ENCODE data around the gene TMED1.

TMED1 gene

DNA sequence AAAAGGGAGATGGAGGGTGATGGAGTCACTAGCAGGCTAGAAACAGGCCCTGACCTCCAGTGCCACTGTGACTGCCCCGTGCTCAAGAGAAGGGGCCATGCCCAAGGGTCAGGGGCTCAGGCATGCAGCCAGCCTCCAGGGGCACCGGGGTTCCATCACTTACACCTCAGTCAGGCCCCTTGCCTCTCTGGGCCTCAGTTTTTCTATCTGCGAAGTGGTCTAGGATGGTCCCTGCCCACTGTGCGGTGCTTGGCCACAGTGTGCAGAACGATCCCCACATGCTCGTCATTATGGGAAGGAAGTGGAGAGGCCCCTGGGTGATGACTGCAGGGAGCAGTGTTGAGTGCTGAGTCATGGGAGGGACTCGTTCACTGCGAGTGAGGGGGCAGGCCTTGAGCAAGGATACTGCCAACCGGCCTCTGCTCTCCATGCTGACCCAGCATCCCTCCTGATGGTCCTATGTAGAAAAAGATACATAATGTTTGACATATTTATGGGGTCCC, 23.1 kb downstream of the TMED1 start:
- Histone ChIP-seq H3K4me3 (ENCODE audit: low read depth, low read length, poor library complexity, severe bottlenecking) (no peak overlapping the region), H3K27me3 (ENCODE audit: insufficient read depth, low read length) (no peaks in the 10 kb centered on the region), H3F3A (ENCODE audit: insufficient read depth, low read length) (no peaks in the 10 kb centered on the region), H3K27ac (ENCODE audit: low read depth, low read length, poor library complexity, severe bottlenecking) (no peak overlapping the region), H4K20me1 (ENCODE audit: insufficient read depth, low read length) (no peaks in the 10 kb centered on the region), H3K4me1 (ENCODE audit: insufficient read depth, low read length, severe bottlenecking) (no peaks in the 10 kb centered on the region), H2AFZ (ENCODE audit: low read length) (no peak overlapping the region), H3K9ac (ENCODE audit: low read length) (no peak overlapping the region), H3K9me3 (ENCODE audit: low read length) (no peaks in the 10 kb centered on the region), H3K79me2 (ENCODE audit: insufficient read depth, low read length) (no peaks in the 10 kb centered on the region), H3K36me3 (ENCODE audit: insufficient read depth, low read length) (peaks cover 37% of the 10 kb centered on the region; the same call in 1 of the 2 replicates), H3K9me2 (ENCODE audit: low read depth, low read length) (no peaks in the 10 kb centered on the region), H3K4me2 (ENCODE audit: low read length) (no peak overlapping the region)
- TF ChIP-seq, protein P1, sequence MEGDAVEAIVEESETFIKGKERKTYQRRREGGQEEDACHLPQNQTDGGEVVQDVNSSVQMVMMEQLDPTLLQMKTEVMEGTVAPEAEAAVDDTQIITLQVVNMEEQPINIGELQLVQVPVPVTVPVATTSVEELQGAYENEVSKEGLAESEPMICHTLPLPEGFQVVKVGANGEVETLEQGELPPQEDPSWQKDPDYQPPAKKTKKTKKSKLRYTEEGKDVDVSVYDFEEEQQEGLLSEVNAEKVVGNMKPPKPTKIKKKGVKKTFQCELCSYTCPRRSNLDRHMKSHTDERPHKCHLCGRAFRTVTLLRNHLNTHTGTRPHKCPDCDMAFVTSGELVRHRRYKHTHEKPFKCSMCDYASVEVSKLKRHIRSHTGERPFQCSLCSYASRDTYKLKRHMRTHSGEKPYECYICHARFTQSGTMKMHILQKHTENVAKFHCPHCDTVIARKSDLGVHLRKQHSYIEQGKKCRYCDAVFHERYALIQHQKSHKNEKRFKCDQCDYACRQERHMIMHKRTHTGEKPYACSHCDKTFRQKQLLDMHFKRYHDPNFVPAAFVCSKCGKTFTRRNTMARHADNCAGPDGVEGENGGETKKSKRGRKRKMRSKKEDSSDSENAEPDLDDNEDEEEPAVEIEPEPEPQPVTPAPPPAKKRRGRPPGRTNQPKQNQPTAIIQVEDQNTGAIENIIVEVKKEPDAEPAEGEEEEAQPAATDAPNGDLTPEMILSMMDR (IDR thresholded peaks at IDR 0.05; ENCODE audit: low read length) = no peak
- no peak for TF ChIP-seq EZH2 (IDR thresholded peaks at IDR 0.05; ENCODE audit: borderline replicate concordance, low read length)

DNA sequence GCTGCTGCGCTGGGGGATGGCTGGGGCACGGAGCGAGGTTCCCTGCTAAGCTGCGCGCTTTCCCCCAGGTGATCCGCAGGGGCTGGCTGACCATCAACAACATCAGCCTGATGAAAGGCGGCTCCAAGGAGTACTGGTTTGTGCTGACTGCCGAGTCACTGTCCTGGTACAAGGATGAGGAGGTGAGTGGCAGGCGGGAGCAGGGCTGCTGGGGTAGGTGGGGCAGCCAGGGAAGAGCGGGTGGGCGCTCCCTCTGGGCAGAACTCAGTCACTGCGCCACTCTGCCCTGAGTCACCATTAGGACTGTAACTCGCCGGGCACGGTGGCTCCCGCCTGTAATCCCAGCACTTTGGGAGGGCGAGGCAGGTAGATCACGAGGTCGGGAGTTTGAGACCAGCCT, 23.8 kb downstream of the TMED1 start:
- H3K27ac ChIP-seq (ENCODE audit: low read depth, low read length, poor library complexity, severe bottlenecking) = no peak overlapping the region
- peaks cover 37% of the 10 kb centered on the region; the same call in 1 of the 2 replicates for H3K36me3 ChIP-seq (ENCODE audit: insufficient read depth, low read length)
- TF ChIP-seq, protein P1 (IDR thresholded peaks at IDR 0.05; ENCODE audit: low read length) = no peak
- TF ChIP-seq EZH2 (IDR thresholded peaks at IDR 0.05; ENCODE audit: borderline replicate concordance, low read length) = no peak

DNA sequence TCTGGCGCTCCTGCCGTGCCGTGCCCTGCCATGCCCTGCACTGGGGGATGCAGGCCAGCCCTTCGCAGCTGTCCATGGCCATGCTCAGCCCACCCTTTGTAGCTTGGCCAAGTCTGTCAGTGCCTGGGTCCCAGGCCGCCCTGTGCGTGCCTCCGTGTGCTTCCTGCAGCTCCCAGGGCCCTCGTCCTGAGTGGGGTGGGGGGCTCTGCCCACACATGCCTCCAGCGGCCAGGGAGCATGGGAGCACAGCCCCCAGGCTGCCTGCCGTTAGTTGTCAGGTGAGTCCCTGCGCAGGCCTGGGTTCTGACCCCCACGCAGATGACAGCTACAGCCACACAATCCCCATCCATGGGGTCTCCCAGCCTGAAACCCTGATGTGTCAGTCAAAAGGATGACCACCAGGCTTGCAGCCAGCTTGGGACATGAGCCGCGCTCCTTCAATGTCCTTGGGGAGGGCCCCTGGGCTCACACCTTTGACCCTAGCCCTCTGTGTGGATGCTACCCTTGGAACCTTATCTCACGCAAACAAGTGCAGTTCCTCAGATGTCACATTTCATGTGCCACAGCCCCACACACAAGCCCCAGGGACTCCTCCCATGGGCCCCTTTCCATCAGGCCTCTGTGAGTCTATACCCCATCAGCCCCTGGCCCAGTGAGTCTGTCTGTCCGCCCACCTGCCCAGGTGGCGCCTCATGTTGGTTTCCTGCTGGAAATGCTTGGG, 24.5 kb downstream of the TMED1 start:
- H3K9me3 ChIP-seq (ENCODE audit: low read length) = no peaks in the 10 kb centered on the region
- H3K36me3 ChIP-seq (ENCODE audit: insufficient read depth, low read length) = peaks cover 37% of the 10 kb centered on the region; the same call in 1 of the 2 replicates
- TF ChIP-seq, protein P1 (IDR thresholded peaks at IDR 0.05; ENCODE audit: low read length) = no peak
- no peak for TF ChIP-seq EZH2 (IDR thresholded peaks at IDR 0.05; ENCODE audit: borderline replicate concordance, low read length)
- H3F3A ChIP-seq (ENCODE audit: insufficient read depth, low read length) = no peaks in the 10 kb centered on the region
- H3K4me1 ChIP-seq (ENCODE audit: insufficient read depth, low read length, severe bottlenecking) = no peaks in the 10 kb centered on the region
- H2AFZ ChIP-seq (ENCODE audit: low read length) = no peak overlapping the region
- H3K79me2 ChIP-seq (ENCODE audit: insufficient read depth, low read length) = no peaks in the 10 kb centered on the region
- no peak overlapping the region for H3K9ac ChIP-seq (ENCODE audit: low read length)
- H3K4me3 ChIP-seq (ENCODE audit: low read depth, low read length, poor library complexity, severe bottlenecking) = no peak overlapping the region
- no peaks in the 10 kb centered on the region for H3K27me3 ChIP-seq (ENCODE audit: insufficient read depth, low read length)
- H3K27ac ChIP-seq (ENCODE audit: low read depth, low read length, poor library complexity, severe bottlenecking) = no peak overlapping the region
- no peak overlapping the region for H3K4me2 ChIP-seq (ENCODE audit: low read length)
- no peaks in the 10 kb centered on the region for H3K9me2 ChIP-seq (ENCODE audit: low read depth, low read length)
- no peaks in the 10 kb centered on the region for H4K20me1 ChIP-seq (ENCODE audit: insufficient read depth, low read length)

More for the DNA sequence above, 23.8 kb downstream of the TMED1 start:
- Histone ChIP-seq H3K79me2 (ENCODE audit: insufficient read depth, low read length) (no peaks in the 10 kb centered on the region), H3K9me3 (ENCODE audit: low read length) (no peaks in the 10 kb centered on the region), H3K4me3 (ENCODE audit: low read depth, low read length, poor library complexity, severe bottlenecking) (no peak overlapping the region), H3K4me2 (ENCODE audit: low read length) (no peak overlapping the region), H3K4me1 (ENCODE audit: insufficient read depth, low read length, severe bottlenecking) (no peaks in the 10 kb centered on the region), H2AFZ (ENCODE audit: low read length) (no peak overlapping the region), H4K20me1 (ENCODE audit: insufficient read depth, low read length) (no peaks in the 10 kb centered on the region), H3K9ac (ENCODE audit: low read length) (no peak overlapping the region), H3K27me3 (ENCODE audit: insufficient read depth, low read length) (no peaks in the 10 kb centered on the region), H3F3A (ENCODE audit: insufficient read depth, low read length) (no peaks in the 10 kb centered on the region), H3K9me2 (ENCODE audit: low read depth, low read length) (no peaks in the 10 kb centered on the region)

Data from OCI-LY1 (cell line).